ENCODE results near the gene GTF2F2.

- TF ChIP-seq CDX4 (CRISPR knock-in tag; IDR thresholded peaks at IDR 0.05; ENCODE audit: borderline replicate concordance): no peak
- no peak for TF ChIP-seq JAZF1 (CRISPR knock-in tag; IDR thresholded peaks at IDR 0.05)
- no peak for TF ChIP-seq CTCF (IDR thresholded peaks at IDR 0.05)
- no peak for TF ChIP-seq ATF3 (CRISPR knock-in tag; conservative IDR thresholded peaks at IDR 0.05)
- TF ChIP-seq ZMAT4 (CRISPR knock-in tag; IDR thresholded peaks at IDR 0.05): no peak
These were observed 87.0 kb downstream of the GTF2F2 start for GRCh38 chr13:45207319-45207718.

All from WTC11 (cell line).